ENCODE data around the gene TMEM175.
"Not testable (repeated sequence)": the region's sequence is repeated elsewhere in the genome, so short reads cannot be mapped to it uniquely, and the experiment has no call there.

Gene TMEM175

DNA sequence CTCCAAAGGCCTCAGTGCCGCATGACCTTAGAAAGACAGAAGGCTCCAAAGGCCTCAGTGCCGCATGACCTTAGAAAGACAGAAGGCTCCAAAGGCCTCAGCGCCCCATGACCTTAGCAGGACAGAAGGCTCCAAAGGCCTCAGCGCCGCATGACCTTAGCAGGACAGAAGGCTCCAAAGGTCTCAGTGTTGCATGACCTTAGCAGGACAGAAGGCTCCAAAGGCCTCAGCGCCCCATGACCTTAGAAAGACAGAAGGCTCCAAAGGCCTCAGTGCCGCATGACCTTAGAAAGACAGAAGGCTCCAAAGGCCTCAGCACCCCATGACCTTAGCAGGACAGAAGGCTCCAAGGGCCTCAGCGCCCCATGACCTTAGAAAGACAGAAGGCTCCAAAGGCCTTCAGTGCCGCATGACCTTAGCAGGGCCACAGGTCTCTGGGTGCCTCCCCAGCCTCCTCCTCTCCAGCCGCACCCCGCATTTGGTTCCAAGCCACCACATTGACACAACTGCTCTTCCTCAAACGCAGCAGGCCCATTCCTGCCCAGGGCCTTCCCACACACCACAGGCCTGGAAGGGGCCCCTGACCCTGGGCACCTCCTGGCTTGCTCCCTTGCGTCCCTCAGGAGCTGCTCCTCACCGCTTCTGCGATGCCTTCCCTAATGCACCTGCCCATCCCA, 13.1 kb upstream of the TMEM175 start:
- peaks cover 67% of the 10 kb centered on the region for H3K4me1 Mint-ChIP-seq (ENCODE audit: low read depth)
- not testable (repeated sequence) for H3K27me3 Mint-ChIP-seq; H3K9me3 Mint-ChIP-seq (ENCODE audit: low read depth); H3K27ac Mint-ChIP-seq; H3K4me3 Mint-ChIP-seq; H3K36me3 Mint-ChIP-seq

DNA sequence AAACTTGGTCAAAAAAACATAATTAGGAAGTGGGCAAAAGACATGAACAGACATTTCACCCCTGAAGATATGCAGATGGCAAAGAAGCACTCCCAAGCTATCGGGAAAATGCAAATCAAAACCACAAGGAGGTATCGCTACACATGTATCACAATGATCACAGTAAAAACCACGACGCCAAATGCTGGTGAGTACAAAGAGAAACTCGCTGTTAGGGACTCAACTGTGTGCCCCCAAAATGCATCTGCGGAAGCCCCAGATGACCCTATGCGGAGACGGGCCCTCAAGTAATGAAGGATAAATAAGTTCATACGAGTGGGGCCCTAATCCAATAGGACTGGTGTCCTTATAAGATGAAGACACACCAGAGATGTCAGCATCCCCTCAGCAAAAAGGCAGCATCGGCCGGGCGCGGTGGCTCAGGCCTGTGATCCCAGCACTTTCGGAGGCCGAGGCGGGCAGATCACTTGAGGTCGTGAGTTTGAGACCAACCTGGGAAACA, 10.4 kb upstream of the TMEM175 start:
- no peaks in the 10 kb centered on the region for H3K27me3 Mint-ChIP-seq
- H3K4me1 Mint-ChIP-seq (ENCODE audit: low read depth) = peaks cover 69% of the 10 kb centered on the region
- H3K9me3 Mint-ChIP-seq (ENCODE audit: low read depth) = peaks cover 9% of the 10 kb centered on the region
- peak overlapping the region; percentile 52 for H3K4me3 Mint-ChIP-seq
- H3K36me3 Mint-ChIP-seq = peaks cover 5% of the 10 kb centered on the region
- peak overlapping the region; percentile 13 for H3K27ac Mint-ChIP-seq

- H3K4me3 Mint-ChIP-seq = peak overlapping the region; percentile 24
- H3K36me3 Mint-ChIP-seq = peaks cover 4% of the 10 kb centered on the region
- H3K4me1 Mint-ChIP-seq (ENCODE audit: low read depth) = peaks cover 62% of the 10 kb centered on the region
- H3K9me3 Mint-ChIP-seq (ENCODE audit: low read depth) = peaks cover 3% of the 10 kb centered on the region
- H3K27me3 Mint-ChIP-seq = no peaks in the 10 kb centered on the region
- H3K27ac Mint-ChIP-seq = peak overlapping the region; percentile 19
Measured at GRCh38 chr4:924107-925096, 7.9 kb upstream of the TMEM175 start.

GRCh38 chr4:925171-925570, 7.1 kb upstream of the TMEM175 start:
- peaks cover 62% of the 10 kb centered on the region for H3K4me1 Mint-ChIP-seq (ENCODE audit: low read depth)

DNA sequence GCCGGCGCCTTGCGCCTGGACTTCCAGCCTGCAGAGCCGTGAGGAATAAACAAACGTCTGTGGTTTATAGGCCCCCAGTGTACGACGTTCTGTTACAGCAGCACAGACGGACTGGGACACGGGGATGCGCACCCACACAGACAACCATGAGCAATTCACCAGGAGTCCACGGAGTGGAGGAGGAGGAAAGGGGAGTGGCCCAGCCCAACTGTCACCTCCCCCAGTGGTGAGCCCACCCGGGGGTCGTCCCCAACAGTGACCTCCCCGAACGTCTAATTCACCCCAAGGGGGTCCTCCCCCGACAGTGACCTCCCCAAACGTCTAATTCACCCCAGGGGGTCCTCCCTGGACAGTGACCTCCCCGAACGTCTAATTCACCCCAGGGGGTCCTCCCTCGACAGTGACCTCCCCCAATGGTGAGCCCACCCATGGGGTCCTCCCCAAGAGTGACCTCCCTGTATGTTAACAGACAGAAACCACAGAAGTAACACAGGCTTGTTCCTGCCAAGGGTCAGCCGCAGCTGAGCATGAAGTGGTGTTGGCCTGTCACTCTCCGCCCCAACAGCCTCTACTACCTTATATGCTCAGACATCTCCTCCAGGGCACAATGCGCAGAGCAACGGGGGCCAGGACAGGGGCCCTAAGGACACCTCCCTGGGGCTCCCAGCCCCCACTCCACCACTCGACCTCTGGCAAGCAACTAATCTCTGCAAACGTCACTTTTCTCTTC, 6.3 kb upstream of the TMEM175 start:
- Mint-ChIP-seq H3K36me3 (no peaks in the 10 kb centered on the region), H3K9me3 (ENCODE audit: low read depth) (no peaks in the 10 kb centered on the region), H3K4me1 (ENCODE audit: low read depth) (peaks cover 67% of the 10 kb centered on the region), H3K27me3 (no peaks in the 10 kb centered on the region), H3K27ac (peak overlapping the region; percentile 61), H3K4me3 (no peak overlapping the region)

More at GRCh38 chr4:925171-925570, 7.1 kb upstream of the TMEM175 start:
- Mint-ChIP-seq H3K27me3 (no peaks in the 10 kb centered on the region), H3K9me3 (ENCODE audit: low read depth) (no peaks in the 10 kb centered on the region), H3K4me3 (no peak overlapping the region), H3K27ac (peak overlapping the region; percentile 19), H3K36me3 (no peaks in the 10 kb centered on the region)

DNA sequence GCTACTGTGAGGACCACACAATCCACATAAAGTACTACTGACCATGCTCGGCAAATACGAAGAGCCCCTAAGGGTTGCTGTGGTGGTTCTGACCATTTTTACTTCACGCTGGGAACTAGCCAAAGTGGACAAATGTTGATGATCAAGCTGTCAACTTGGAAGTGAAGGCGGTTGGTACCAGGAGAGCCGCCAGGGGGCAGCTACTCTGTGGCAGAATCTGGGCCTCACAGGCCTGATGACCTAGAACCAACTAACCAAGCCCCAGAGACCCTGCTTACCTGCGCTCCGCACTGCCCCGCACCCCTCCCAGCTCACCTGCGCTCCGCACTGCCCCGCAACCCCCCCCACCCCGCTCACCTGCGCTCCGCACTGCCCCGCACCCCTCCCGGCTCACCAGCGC, 5.7 kb upstream of the TMEM175 start:
- H3K4me1 Mint-ChIP-seq (ENCODE audit: low read depth) = peaks cover 64% of the 10 kb centered on the region
- H3K9me3 Mint-ChIP-seq (ENCODE audit: low read depth) = no peaks in the 10 kb centered on the region
- no peaks in the 10 kb centered on the region for H3K27me3 Mint-ChIP-seq
- no peaks in the 10 kb centered on the region for H3K36me3 Mint-ChIP-seq
- H3K27ac Mint-ChIP-seq = no peak overlapping the region
- H3K4me3 Mint-ChIP-seq = no peak overlapping the region

DNA sequence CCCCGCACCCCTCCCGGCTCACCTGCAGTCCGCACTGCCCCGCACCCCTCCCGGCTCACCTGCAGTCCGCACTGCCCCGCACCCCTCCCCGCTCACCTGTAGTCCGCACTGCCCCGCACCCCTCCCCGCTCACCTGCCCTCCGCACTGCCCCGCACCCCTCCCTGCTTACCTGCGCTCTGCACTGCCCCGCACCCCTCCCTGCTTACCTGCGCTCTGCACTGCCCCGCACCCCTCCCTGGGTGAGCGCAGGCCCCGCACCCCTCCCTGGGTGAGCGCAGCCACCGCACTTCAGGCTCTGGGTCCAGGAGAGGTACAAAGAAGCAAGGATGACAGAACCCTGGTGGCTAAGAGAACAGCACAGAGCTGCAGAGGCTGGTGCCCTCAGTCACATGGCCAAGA, 4.7 kb upstream of the TMEM175 start:
- not testable (repeated sequence) for H3K36me3 Mint-ChIP-seq; H3K4me3 Mint-ChIP-seq; H3K27ac Mint-ChIP-seq; H3K27me3 Mint-ChIP-seq; H3K9me3 Mint-ChIP-seq (ENCODE audit: low read depth)
- H3K4me1 Mint-ChIP-seq (ENCODE audit: low read depth) = peaks cover 59% of the 10 kb centered on the region

GRCh38 chr4:929096-929765, 3.0 kb upstream of the TMEM175 start:
- Mint-ChIP-seq H3K4me1 (ENCODE audit: low read depth) (peaks cover 59% of the 10 kb centered on the region), H3K36me3 (no peaks in the 10 kb centered on the region), H3K9me3 (ENCODE audit: low read depth) (no peaks in the 10 kb centered on the region), H3K27me3 (no peaks in the 10 kb centered on the region), H3K4me3 (peak overlapping the region; percentile 46), H3K27ac (no peak overlapping the region)

GRCh38 chr4:930028-930551, 2.2 kb upstream of the TMEM175 start:
- Mint-ChIP-seq H3K4me1 (ENCODE audit: low read depth) (peaks cover 55% of the 10 kb centered on the region), H3K4me3 (peak overlapping the region; percentile 98), H3K27me3 (no peaks in the 10 kb centered on the region), H3K36me3 (no peaks in the 10 kb centered on the region), H3K27ac (peak overlapping the region; percentile 98), H3K9me3 (ENCODE audit: low read depth) (no peaks in the 10 kb centered on the region)

DNA sequence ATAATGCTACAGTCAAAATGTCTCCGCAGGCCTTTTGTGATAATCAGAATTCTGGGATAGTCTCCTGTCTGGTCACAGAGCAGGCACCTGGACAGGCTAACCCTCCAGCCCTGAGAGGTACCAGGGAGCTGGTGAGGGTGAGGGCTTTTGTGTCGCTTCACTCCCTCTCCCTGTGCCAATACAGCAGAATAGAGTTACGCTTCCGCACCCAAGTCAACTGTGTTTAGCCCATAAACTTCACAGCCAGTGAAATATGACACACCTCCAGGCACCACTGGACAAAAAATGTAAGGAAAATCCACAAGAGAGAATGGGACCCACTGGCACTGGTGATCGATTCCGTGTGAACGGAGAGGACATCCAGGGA, 1.4 kb upstream of the TMEM175 start:
- Mint-ChIP-seq H3K9me3 (ENCODE audit: low read depth) (no peaks in the 10 kb centered on the region), H3K27ac (peak overlapping the region; percentile 98), H3K36me3 (no peaks in the 10 kb centered on the region), H3K4me3 (peak overlapping the region; percentile 98), H3K4me1 (ENCODE audit: low read depth) (peaks cover 49% of the 10 kb centered on the region), H3K27me3 (no peaks in the 10 kb centered on the region)

- Mint-ChIP-seq H3K27me3 (no peaks in the 10 kb centered on the region), H3K27ac (peak overlapping the region; percentile 98), H3K4me3 (peak overlapping the region; percentile 98), H3K4me1 (ENCODE audit: low read depth) (peaks cover 48% of the 10 kb centered on the region), H3K9me3 (ENCODE audit: low read depth) (no peaks in the 10 kb centered on the region), H3K36me3 (peaks cover 2% of the 10 kb centered on the region)
Measured at GRCh38 chr4:931194-931959, 883 bp upstream of the TMEM175 start.

- Mint-ChIP-seq H3K36me3 (peaks cover 3% of the 10 kb centered on the region), H3K4me3 (peak overlapping the region; percentile 98)
Measured at GRCh38 chr4:932713-933070, 432 bp downstream of the TMEM175 start.

DNA sequence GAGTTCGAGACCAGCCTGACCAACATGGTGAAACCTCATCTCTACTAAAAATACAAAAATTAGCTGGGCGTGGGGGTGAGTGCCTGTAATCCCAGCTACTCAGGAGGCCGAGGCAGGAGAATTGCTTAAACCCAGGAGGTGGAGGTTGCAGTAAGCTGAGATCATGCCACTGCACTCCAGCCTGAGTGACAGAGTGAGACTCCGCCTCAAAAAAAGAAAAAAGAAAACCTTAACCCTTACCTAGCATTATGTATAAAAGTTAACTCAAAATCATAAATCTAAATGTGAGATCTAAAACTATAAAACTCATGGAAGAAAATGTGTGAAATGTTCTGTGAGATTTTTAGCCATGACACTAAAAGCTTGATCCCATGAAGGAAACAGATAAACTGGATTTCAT, 7.2 kb downstream of the TMEM175 start:
- H3K27me3 Mint-ChIP-seq; H3K27ac Mint-ChIP-seq; H3K4me1 Mint-ChIP-seq (ENCODE audit: low read depth); H3K4me3 Mint-ChIP-seq; H3K36me3 Mint-ChIP-seq; H3K9me3 Mint-ChIP-seq (ENCODE audit: low read depth): not testable (repeated sequence)

More at GRCh38 chr4:932713-933070, 432 bp downstream of the TMEM175 start:
- Mint-ChIP-seq H3K27ac (peak overlapping the region; percentile 98), H3K27me3 (no peaks in the 10 kb centered on the region), H3K9me3 (ENCODE audit: low read depth) (no peaks in the 10 kb centered on the region), H3K4me1 (ENCODE audit: low read depth) (peaks cover 47% of the 10 kb centered on the region)

Data from activated naive CD8-positive, alpha-beta T cell (primary cell).